ENCODE data around the gene ENDOG.

- TF ChIP-seq EZH2 (IDR thresholded peaks at IDR 0.05; ENCODE audit: insufficient read depth, poor library complexity, severe bottlenecking), result no peak
- TF ChIP-seq EZH2phosphoT487 (IDR thresholded peaks at IDR 0.05; ENCODE audit: insufficient read depth, low read depth), result no peak
These were observed 29.9 kb upstream of the ENDOG start for GRCh38 chr9:128788445-128788844.

All from GM23248 (cell line).